ENCODE measurements around the gene DNAH8. TPM values are rescaled to one million over a fixed set of nuclear protein-coding genes. Genes with fewer than 3 reads are reported as not detected.

The DNAH8 gene
- total RNA-seq, 1 donor from 2014 or later, result 0.32 TPM

- intact Hi-C loops (cut with micrococcal nuclease), result no loop called here
Observed at GRCh38 chr6:38736951-38737350, 21.8 kb downstream of the DNAH8 start.

- intact Hi-C loops (cut with micrococcal nuclease), result no loop called here
Observed at GRCh38 chr6:38738261-38738660, 23.1 kb downstream of the DNAH8 start.

GRCh38 chr6:38739532-38739931 is 24.4 kb downstream of the DNAH8 start:
- intact Hi-C loops (cut with micrococcal nuclease), result no loop called here

GRCh38 chr6:38749473-38749872 is 34.4 kb downstream of the DNAH8 start:
- intact Hi-C loops (cut with micrococcal nuclease), result no loop called here

GRCh38 chr6:38750968-38751615 is 36.0 kb downstream of the DNAH8 start:
- intact Hi-C loops (cut with micrococcal nuclease), result no loop called here

GRCh38 chr6:38753707-38754106 is 38.6 kb downstream of the DNAH8 start:
- intact Hi-C loops (cut with micrococcal nuclease), result no loop called here

- intact Hi-C loops (cut with micrococcal nuclease), result no loop called here
Observed at GRCh38 chr6:38755207-38755606, 40.1 kb downstream of the DNAH8 start.

- intact Hi-C loops (cut with micrococcal nuclease), result no loop called here
Observed at GRCh38 chr6:38755874-38756273, 40.8 kb downstream of the DNAH8 start.

GRCh38 chr6:38760097-38760496 is 45.0 kb downstream of the DNAH8 start:
- intact Hi-C loops (cut with micrococcal nuclease), result no loop called here

- intact Hi-C loops (cut with micrococcal nuclease), result no loop called here
Observed at GRCh38 chr6:38762848-38763247, 47.7 kb downstream of the DNAH8 start.

GRCh38 chr6:38767560-38767959 is 52.4 kb downstream of the DNAH8 start:
- intact Hi-C loops (cut with micrococcal nuclease), result no loop called here

- intact Hi-C loops (cut with micrococcal nuclease), result no loop called here
Observed at GRCh38 chr6:38773338-38773737, 58.2 kb downstream of the DNAH8 start.

- intact Hi-C loops (cut with micrococcal nuclease), result no loop called here
Observed at GRCh38 chr6:38774929-38775707, 60.0 kb downstream of the DNAH8 start.

GRCh38 chr6:38775870-38776269 is 60.8 kb downstream of the DNAH8 start:
- intact Hi-C loops (cut with micrococcal nuclease), result no loop called here

GRCh38 chr6:38776515-38776914 is 61.4 kb downstream of the DNAH8 start:
- intact Hi-C loops (cut with micrococcal nuclease), result no loop called here

GRCh38 chr6:38779310-38780062 is 64.4 kb downstream of the DNAH8 start:
- intact Hi-C loops (cut with micrococcal nuclease), result no loop called here

- intact Hi-C loops (cut with micrococcal nuclease), result no loop called here
Observed at GRCh38 chr6:38782616-38783015, 67.5 kb downstream of the DNAH8 start.

GRCh38 chr6:38783443-38784228 is 68.5 kb downstream of the DNAH8 start:
- intact Hi-C loops (cut with micrococcal nuclease), result no loop called here

GRCh38 chr6:38784506-38785235 is 69.6 kb downstream of the DNAH8 start:
- intact Hi-C loops (cut with micrococcal nuclease), result no loop called here

- intact Hi-C loops (cut with micrococcal nuclease), result no loop called here
Observed at GRCh38 chr6:38786486-38786885, 71.4 kb downstream of the DNAH8 start.

- intact Hi-C loops (cut with micrococcal nuclease), result no loop called here
Observed at GRCh38 chr6:38789256-38789655, 74.1 kb downstream of the DNAH8 start.

Data from T-helper 2 cell treated with Interferon-gamma antibody and Interleukin-4, amounts not matched to agents 100 ng/mL and 5 ng/mL, for 36 hours (primary cell).